Fibroblast of villous mesenchyme (primary cell): Measurements from ENCODE around the gene IPCEF1. TPM values are rescaled to one million over a fixed set of nuclear protein-coding genes. Genes with fewer than 3 reads are reported as not detected.

Experiments
- DNase-seq: peaks from one replicate; pipeline ENCODE4 v3.0.0-alpha.2; 2010; ENCODE audit warnings: low read depth
- H3K4me3 ChIP-seq: 2 replicates; pipeline ENCODE4 v1.5.1; 2011; ENCODE audit warnings: low read depth, mild to moderate bottlenecking, low read length
- total RNA-seq: library from RNA; depleted of rRNA; stranded (reverse); fragments of >200 nt; gene quantifications from 2 replicates; pipeline ENCODE4 v1.2.3, GENCODE V29; 2012
- TF ChIP-seq, protein P1 (sequence below): IDR thresholded peaks from 2 replicates; pipeline ENCODE4 v1.5.1; 2012; ENCODE audit warnings: low read depth, mild to moderate bottlenecking, low read length; ENCODE audit not compliant: insufficient read depth

Gene IPCEF1
- total RNA-seq, 1 donor, result 0.86 TPM

DNA sequence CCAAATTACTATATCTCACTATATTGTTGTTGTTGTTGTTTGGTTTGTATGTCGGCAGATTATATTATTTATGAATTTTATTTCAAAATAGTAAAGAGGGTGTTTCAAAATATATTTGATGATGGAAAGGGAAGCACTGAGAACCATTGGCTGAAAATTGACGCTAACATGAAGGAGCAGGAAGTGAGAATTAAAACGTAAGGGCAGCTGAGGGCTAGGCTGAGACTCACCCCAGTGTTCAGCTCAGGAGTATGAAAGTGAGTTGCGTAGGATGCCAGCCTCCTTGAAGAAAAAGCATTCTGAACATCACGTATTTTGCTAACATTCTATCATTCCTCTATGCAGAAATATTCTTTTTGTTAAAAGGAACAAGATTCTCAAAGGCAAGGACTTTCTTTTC, 10.7 kb upstream of the IPCEF1 start:
- TF ChIP-seq, protein P1, sequence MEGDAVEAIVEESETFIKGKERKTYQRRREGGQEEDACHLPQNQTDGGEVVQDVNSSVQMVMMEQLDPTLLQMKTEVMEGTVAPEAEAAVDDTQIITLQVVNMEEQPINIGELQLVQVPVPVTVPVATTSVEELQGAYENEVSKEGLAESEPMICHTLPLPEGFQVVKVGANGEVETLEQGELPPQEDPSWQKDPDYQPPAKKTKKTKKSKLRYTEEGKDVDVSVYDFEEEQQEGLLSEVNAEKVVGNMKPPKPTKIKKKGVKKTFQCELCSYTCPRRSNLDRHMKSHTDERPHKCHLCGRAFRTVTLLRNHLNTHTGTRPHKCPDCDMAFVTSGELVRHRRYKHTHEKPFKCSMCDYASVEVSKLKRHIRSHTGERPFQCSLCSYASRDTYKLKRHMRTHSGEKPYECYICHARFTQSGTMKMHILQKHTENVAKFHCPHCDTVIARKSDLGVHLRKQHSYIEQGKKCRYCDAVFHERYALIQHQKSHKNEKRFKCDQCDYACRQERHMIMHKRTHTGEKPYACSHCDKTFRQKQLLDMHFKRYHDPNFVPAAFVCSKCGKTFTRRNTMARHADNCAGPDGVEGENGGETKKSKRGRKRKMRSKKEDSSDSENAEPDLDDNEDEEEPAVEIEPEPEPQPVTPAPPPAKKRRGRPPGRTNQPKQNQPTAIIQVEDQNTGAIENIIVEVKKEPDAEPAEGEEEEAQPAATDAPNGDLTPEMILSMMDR, result no peak
- DNase-seq, result no peak
- no peak overlapping the region for H3K4me3 ChIP-seq

DNA sequence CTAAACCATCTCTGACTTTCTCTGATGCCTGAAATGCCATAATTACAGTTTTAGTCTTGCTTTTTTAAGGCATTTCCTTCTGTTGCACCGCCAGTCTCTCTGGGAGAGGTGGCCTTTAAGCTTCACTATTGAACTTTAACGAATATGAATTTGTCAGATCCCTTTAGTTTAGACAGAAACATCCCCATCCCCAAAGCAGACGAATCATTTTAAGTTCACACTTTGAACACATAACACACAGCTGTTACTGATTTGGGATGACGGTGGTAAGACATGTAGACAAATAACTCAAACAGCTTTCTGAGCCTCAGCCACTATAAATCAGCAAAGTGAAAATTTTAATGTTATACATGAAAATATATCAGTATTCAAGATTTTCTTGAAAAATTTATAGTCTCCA, 7.2 kb upstream of the IPCEF1 start:
- TF ChIP-seq, protein P1, result no peak
- no peak overlapping the region for H3K4me3 ChIP-seq
- DNase-seq, result no peak

DNA sequence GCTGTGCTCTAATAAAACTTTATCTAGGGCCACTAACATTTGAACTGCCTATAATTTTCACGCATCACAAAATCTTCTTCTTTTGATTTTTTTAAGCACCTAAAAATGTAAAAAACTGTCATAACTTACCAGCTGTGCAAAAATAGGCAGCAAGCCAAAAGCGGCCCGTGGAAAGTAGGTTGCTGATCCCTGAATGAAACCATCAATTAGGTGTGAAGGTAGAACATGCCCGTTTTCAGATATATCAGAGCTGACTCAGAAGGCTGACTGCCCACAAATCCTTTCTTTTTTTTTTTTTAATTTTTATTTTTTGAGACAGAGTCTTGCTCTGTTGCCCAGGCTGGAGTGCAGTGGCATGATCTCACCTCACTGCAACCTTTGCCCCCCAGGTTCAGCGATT, 4.9 kb upstream of the IPCEF1 start:
- DNase-seq, result peak; percentile 24
- no peak overlapping the region for H3K4me3 ChIP-seq
- TF ChIP-seq, protein P1, result no peak

DNA sequence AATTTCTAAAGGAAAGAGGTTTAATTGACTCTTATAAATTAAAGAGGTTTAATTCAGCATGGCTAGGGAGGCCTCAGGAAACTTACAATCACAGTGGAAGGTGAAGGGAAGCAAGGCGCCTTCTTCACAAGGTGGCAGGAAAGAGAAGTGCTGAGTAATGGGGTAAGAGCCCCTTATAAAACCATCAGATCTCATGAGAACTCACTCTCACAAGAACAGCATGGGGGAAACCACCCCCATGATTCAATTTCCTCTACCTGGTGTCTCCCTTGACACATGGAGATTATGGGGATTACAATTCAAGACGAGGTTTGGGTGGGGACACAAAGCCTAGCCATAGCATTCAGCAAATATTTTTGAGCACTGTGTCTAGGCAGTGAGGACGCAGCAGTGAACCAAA, 3.9 kb upstream of the IPCEF1 start:
- no peak overlapping the region for H3K4me3 ChIP-seq
- no peak for DNase-seq
- TF ChIP-seq, protein P1, result no peak

DNA sequence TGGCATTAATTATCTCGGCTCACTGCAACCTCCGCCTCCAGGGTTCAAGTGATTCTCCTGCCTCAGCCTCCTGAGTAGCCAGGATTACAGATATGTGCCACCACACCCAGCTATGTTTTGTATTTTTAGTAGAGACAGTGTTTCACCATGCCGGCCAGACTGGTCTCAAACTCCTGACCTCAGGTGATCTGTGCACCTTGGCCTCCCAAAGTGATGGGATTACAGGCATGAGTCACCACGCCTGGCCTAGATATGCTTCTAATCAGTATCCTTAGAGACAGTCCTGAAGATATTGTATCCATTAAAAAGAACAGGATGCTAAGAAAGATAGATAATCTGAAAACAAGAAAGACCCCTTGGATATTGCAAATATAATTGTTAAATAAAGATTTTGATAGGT, 3.1 kb upstream of the IPCEF1 start:
- DNase-seq, result no peak
- H3K4me3 ChIP-seq, result no peak overlapping the region
- TF ChIP-seq, protein P1, result no peak

DNA sequence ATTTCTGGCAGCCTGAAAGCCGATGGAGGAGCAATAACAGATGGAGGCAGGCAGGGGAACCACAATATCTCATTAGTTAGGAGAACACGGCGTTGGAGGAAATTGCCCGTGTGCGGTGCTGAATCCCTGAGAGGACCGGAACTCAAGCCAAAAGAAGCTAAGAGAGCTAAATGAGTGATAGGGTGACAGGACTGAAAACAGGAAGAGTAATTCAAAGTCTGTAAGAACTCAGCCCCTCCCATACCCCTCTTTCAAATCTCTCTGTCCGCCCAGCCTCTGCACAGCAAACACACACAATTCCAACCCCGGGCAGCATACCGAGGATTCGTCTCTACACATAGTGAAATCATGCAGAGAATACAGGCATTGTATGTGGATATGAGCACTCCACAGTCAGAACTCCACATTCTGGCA, 2.6 kb upstream of the IPCEF1 start:
- TF ChIP-seq, protein P1, result no peak
- DNase-seq, result no peak
- no peak overlapping the region for H3K4me3 ChIP-seq

DNA sequence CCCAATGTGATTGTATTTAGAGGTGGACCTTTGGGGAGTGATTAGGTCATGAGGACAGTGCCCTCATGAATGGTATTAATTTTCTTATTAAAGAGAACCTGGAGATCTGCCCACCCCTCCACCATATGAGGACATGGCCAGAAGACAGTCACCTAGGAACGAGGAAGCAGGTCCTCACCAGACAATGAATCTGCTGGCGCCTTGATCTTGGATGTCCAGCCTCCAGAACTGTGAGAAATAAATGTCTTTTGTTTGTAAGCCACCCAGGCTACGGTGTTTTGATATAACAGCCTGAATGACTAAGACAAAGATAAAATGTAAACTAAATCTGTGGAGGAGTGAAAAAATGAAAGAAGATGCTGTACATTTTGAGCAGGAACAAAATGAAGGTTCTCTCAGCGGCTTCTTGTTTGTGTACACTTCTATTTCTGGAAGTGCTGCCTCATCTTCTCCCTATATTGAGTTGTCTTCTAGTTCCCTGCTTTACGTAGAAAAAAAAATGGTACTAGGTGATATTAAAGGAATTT, 1.5 kb upstream of the IPCEF1 start:
- TF ChIP-seq, protein P1, result no peak
- DNase-seq, result peak; percentile 45
- no peak overlapping the region for H3K4me3 ChIP-seq
